Esophagus (tissue), 2 donors: ENCODE measurements around the gene CNGA2. TPM values are rescaled to one million over a fixed set of nuclear protein-coding genes. Genes with fewer than 3 reads are reported as not detected.

Source experiments
- H3K27ac ChIP-seq, 2 donors: one replicate each; pipeline ENCODE4 v1.5.1; 2013; ENCODE audit warnings: low read depth in 2 of 2, mild to moderate bottlenecking in 2 of 2, inconsistent platforms in 1 of 2, low read length in 1 of 2, moderate library complexity in 1 of 2
- H3K27me3 ChIP-seq, 2 donors: one replicate each; pipeline ENCODE4 v1.6.1; 2013; ENCODE audit warnings: low read length in 2 of 2, control low read depth in 1 of 2, mild to moderate bottlenecking in 1 of 2; ENCODE audit not compliant: insufficient read depth in 2 of 2, control insufficient read depth in 1 of 2
- H3K36me3 ChIP-seq, 2 donors: one replicate each; pipeline ENCODE4 v1.6.1; 2013; ENCODE audit warnings: low read length in 1 of 2; ENCODE audit not compliant: control insufficient read depth in 2 of 2, insufficient read depth in 2 of 2
- H3K4me1 ChIP-seq, 2 donors: one replicate each; pipeline ENCODE4 v1.6.1; 2013; ENCODE audit warnings: low read length in 1 of 2; ENCODE audit not compliant: control insufficient read depth in 2 of 2, insufficient read depth in 2 of 2
- H3K4me3 ChIP-seq, 2 donors: one replicate each; pipeline ENCODE4 v1.5.1; 2013; ENCODE audit warnings: low read length in 2 of 2, mild to moderate bottlenecking in 2 of 2, low read depth in 1 of 2, moderate library complexity in 1 of 2
- H3K9me3 ChIP-seq, 2 donors: one replicate each; pipeline ENCODE4 v1.6.1; 2013; ENCODE audit warnings: mild to moderate bottlenecking in 2 of 2, low read depth in 1 of 2, low read length in 1 of 2, moderate library complexity in 1 of 2; ENCODE audit not compliant: control insufficient read depth in 2 of 2, insufficient read depth in 1 of 2
- WGBS, 2 donors: extraction: QIAGEN DNeasy Blood & Tissue Kit; methylation state at CpG; one replicate each; pipeline ENCODE4 v1.1.7; 2013; 5-methylcytosine and 5-hydroxymethylcytosine counted together
- polyA plus RNA-seq, 2 donors: library from polyadenylated mRNA; stranded (reverse); fragments of 200-250 nt; gene quantifications; one replicate each; pipeline ENCODE4 v1.2.3, GENCODE V29; 2013
- donor health status: healthy with polysubstance abuse.
- donor health status: Bipolar disorder and iron deficiency.

CNGA2 gene
- polyA plus RNA-seq, 2 donors = not detected

DNA sequence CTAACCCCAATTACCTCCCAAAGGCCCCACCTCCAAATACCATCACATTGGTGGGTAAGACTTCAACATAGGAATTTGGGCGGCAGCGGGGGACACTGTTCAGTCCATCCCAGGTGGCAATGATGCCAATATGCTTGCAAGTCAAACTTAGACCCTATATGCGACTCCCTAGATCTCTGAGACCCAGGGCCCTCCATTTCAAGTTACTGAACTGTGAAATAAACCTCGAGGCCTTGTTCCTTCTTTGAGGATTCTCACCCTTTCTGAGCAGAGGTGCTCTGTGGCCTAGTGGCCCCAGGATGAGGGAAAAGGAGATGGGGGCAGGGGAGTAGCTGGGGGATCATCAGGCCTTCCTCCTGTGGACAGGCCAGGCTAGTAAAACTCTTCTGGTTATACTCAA is 44.7 kb downstream of the CNGA2 start:
- no peaks in the 10 kb centered on the region for H3K36me3 ChIP-seq
- WGBS, 2 donors = 79 to 92% methylated on average over 4 of the region's 4 CpGs
- H3K27ac ChIP-seq = no peak overlapping the region
- no peaks in the 10 kb centered on the region for H3K27me3 ChIP-seq
- no peaks in the 10 kb centered on the region for H3K4me1 ChIP-seq
- no peaks in the 10 kb centered on the region for H3K9me3 ChIP-seq
- H3K4me3 ChIP-seq = no peak overlapping the region

DNA sequence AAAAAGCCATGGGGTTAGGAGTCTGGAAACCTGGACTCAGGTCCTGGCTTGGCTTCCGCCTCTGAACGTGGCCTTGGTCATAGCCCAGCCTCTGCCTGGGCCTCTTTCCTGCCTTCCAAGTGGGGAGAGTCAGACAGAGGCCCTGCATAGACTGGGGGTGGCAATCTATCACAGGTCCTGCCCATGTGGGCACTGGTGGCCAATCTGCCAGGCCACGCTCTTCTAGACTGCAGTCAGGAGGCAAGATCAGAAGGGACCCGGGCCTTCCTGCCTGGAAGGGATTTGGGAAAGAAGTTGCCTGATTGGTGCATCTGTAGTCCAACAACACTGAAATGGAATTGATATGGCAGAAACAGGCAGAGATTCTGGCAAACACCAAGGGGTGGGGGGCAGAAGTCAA is 46.1 kb downstream of the CNGA2 start:
- H3K36me3 ChIP-seq = no peaks in the 10 kb centered on the region
- 78 to 90% methylated on average over 4 of the region's 4 CpGs for WGBS, 2 donors
- no peaks in the 10 kb centered on the region for H3K27me3 ChIP-seq
- no peaks in the 10 kb centered on the region for H3K4me1 ChIP-seq
- H3K4me3 ChIP-seq = no peak overlapping the region
- H3K9me3 ChIP-seq = no peaks in the 10 kb centered on the region
- no peak overlapping the region for H3K27ac ChIP-seq

DNA sequence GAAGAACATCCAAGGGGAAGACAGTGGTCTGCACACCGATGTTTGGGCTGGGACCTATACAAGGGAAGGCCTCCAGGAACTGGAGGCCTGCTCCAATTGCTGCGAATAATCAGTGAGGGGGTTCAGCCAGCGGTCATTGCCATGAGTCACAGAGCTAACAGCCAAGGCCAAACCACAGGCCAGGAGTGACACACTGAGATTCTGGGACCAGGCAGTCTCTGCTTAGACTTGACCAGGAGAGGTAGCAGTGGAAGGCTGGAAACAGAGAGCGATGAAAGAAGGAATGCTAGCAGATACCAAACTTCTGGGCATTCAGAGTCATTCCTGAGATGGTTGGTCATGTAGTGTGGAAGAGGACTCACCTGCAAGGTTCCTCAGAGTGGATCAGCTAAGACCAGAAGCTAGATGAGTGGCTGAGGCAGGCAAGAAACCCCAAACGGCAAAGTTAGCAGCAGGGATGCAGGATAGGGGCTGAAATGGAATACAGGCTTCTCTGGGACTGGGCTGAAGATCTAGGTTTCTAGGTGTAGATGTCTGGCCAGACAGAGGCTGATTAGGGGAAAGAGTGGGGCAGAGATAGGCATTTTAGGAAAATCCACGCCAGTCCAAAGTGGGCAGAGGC is 54.7 kb downstream of the CNGA2 start:
- WGBS, 2 donors = 53 to 55% methylated on average over 6 of the region's 6 CpGs

DNA sequence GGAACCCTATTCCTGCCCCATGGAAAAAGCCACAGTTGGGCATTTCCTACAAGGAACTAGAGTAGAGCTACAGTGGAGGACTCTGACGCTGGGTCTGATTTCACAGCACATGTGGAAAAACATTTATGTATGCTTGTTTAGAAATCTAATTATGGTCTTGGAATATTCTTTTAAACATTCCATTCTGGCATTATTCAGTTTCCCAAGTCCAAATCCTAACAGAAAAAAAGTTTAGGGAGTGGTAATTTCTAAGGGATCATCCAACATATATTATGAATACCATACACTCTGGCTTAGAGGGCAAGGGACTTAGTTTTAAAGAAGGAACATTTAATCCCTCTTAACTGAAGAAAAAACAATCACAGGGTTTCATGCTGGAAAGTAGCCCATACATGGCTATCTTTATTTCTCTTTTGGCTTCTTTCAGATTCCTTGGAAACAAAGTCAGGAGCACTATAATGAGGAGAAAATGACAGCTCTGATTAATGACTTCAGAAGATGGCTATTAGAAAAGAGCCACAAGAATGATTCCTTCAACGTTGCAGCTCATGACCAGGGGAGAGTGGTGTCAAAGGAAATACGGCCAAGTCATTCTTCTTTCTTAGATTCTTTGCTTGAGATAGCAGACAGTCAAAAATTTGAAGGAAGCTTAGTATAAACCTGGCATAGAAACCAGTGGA is 56.1 kb downstream of the CNGA2 start:
- WGBS, 2 donors = 32 to 47% methylated on average over 3 of the region's 3 CpGs
- Histone ChIP-seq H3K4me3 (no peak overlapping the region), H3K9me3 (no peaks in the 10 kb centered on the region), H3K4me1 (no peaks in the 10 kb centered on the region), H3K36me3 (no peaks in the 10 kb centered on the region), H3K27me3 (peaks cover 0 to 5% of the 10 kb centered on the region in 2 donors), H3K27ac (no peak overlapping the region)

More for the DNA sequence above, 54.7 kb downstream of the CNGA2 start:
- H3K4me3 ChIP-seq = no peak overlapping the region
- peaks cover 0 to 5% of the 10 kb centered on the region in 2 donors for H3K27me3 ChIP-seq
- H3K36me3 ChIP-seq = no peaks in the 10 kb centered on the region
- no peaks in the 10 kb centered on the region for H3K4me1 ChIP-seq
- no peak overlapping the region for H3K27ac ChIP-seq
- no peaks in the 10 kb centered on the region for H3K9me3 ChIP-seq

DNA sequence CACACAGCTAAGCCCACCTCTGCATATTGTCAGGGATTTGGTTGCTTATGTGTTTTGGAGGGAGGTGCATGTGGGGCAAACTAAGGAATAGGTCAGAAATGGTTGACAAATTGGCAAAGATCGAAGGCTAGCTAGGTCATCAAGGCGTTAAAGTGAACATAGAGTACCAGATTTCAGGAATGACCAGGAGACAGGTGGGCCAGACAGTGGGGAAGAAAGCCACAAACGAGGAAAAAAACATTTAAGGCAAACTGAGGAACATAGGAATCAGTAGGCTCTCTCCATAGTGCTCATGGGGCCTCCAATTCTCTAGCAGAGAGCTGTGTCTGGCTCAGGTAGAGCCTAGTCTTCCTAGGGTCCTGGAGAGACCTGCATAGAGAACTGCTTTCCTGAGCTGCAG is 57.4 kb downstream of the CNGA2 start:
- H3K4me3 ChIP-seq = no peak overlapping the region
- peaks cover 0 to 5% of the 10 kb centered on the region in 2 donors for H3K27me3 ChIP-seq
- H3K36me3 ChIP-seq = no peaks in the 10 kb centered on the region
- peaks cover 0 to under 1% of the 10 kb centered on the region in 2 donors for H3K4me1 ChIP-seq
- WGBS, 2 donors = 60 to 83% methylated on average over 3 of the region's 3 CpGs
- H3K9me3 ChIP-seq = no peaks in the 10 kb centered on the region
- no peak overlapping the region for H3K27ac ChIP-seq

DNA sequence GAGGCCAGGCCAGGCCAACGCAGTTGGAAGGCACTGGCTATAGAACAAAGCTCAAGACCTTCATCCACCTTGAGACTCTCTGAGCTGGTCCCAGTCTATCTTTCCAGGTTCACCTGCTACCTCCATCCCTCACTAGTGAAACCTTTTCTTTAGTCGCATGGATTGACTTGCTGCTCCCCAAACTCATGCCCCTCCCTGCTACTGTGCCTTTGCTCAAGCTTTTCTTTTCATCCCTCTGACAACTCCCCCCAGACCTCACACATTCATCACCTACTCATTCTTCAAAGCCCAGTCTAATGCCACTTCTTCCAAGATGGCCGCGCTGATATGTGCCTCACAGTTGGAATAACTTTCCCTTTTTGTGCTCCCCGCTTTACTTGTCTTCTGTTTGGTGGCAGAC is 58.0 kb downstream of the CNGA2 start:
- WGBS, 2 donors = 72 to 90% methylated on average over 5 of the region's 5 CpGs
- Histone ChIP-seq H3K36me3 (no peaks in the 10 kb centered on the region), H3K4me3 (no peak overlapping the region), H3K27me3 (peaks cover 0 to 5% of the 10 kb centered on the region in 2 donors), H3K27ac (no peak overlapping the region), H3K9me3 (no peaks in the 10 kb centered on the region), H3K4me1 (peaks cover 0 to 3% of the 10 kb centered on the region in 2 donors)

DNA sequence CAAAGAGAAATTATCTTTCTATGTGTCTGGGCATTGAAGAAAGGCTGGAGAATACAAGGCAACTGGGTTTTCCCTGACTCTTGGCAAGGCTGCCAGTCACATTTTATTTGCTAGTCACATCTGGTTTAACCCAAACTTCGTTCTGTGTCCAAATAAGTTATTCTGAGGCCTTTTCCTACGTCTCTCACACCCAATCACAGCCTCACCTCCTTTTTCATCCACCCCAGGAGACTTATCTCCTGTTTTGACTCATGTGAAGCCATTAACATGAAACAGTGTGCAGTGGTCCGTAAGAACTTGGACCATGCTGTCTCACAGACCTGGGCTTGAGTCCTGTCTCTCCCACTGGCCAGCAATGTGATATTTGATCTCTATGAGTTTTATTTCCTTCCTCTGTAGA is 59.3 kb downstream of the CNGA2 start:
- H3K27ac ChIP-seq = no peak overlapping the region
- WGBS, 2 donors = 50 to 70% methylated on average over 3 of the region's 3 CpGs
- peaks cover 0 to 5% of the 10 kb centered on the region in 2 donors for H3K27me3 ChIP-seq
- no peaks in the 10 kb centered on the region for H3K36me3 ChIP-seq
- peaks cover 0 to 3% of the 10 kb centered on the region in 2 donors for H3K4me1 ChIP-seq
- H3K4me3 ChIP-seq = no peak overlapping the region
- H3K9me3 ChIP-seq = no peaks in the 10 kb centered on the region

Other genes with a start within 250 kb of the CNGA2 start
- gene PASD1, start 171.1 kb upstream of the CNGA2 start, polyA plus RNA-seq = not detected
- under 1 TPM; 0.08 to 0.09 TPM for gene PRRG3, start 39.3 kb upstream of the CNGA2 start, polyA plus RNA-seq
- not detected for gene FATE1, start 18.7 kb upstream of the CNGA2 start, polyA plus RNA-seq
- not detected for gene MAGEA4, start 178.1 kb downstream of the CNGA2 start, polyA plus RNA-seq
- gene GABRE, start 239.9 kb downstream of the CNGA2 start, polyA plus RNA-seq = 10 to 100 TPM; 26.3 to 63.3 TPM